RWPE2 (cell line): ENCODE data around the gene WIPI1.
A peak's percentile ranks its signal among the peaks of the same experiment; 100 is the strongest.

ENCODE experiments used
- ATAC-seq: fragments of 200-7000 bp; cut with Tn5 transposase; 3 replicates; pipeline ENCODE4 v1.9.1; 2021; ENCODE audit warnings: low read depth
- DNase-seq: peaks from one replicate; pipeline ENCODE4 v3.0.0-alpha.2; 2020; ENCODE audit warnings: low spot score
- H3K27ac ChIP-seq: fragments of 450-650 bp; 2 replicates; pipeline ENCODE4 v1.5.1; 2017; ENCODE audit warnings: mild to moderate bottlenecking; ENCODE audit not compliant: poor library complexity, severe bottlenecking
- H3K27me3 ChIP-seq: fragments of 250-450 bp; sonication (Bioruptor Pico); 2 replicates; pipeline ENCODE4 v1.5.1; 2021; ENCODE audit warnings: mild to moderate bottlenecking, moderate library complexity; ENCODE audit not compliant: insufficient read depth, poor library complexity, severe bottlenecking
- H3K36me3 ChIP-seq: fragments of 250-450 bp; sonication (Bioruptor Pico); 2 replicates; pipeline ENCODE4 v1.5.1; 2020; ENCODE audit warnings: low read depth, mild to moderate bottlenecking, moderate library complexity
- H3K4me1 ChIP-seq: fragments of 250-450 bp; sonication (Bioruptor Pico); 2 replicates; pipeline ENCODE4 v1.5.1; 2021; ENCODE audit warnings: mild to moderate bottlenecking, moderate library complexity; ENCODE audit not compliant: insufficient read depth, poor library complexity, severe bottlenecking
- H3K4me3 ChIP-seq: fragments of 250-450 bp; sonication (Bioruptor Pico); 2 replicates; pipeline ENCODE4 v1.5.1; 2021; ENCODE audit warnings: mild to moderate bottlenecking, moderate library complexity; ENCODE audit not compliant: severe bottlenecking
- H3K9me3 ChIP-seq: fragments of 250-450 bp; sonication (Bioruptor Pico); 2 replicates; pipeline ENCODE4 v1.5.1; 2021; ENCODE audit warnings: mild to moderate bottlenecking, moderate library complexity; ENCODE audit not compliant: severe bottlenecking
- CTCF ChIP-seq: fragments of 450-650 bp; IDR thresholded peaks from one replicate; pipeline ENCODE4 v1.5.1; 2017; ENCODE audit warnings: mild to moderate bottlenecking, moderate library complexity; ENCODE audit not compliant: poor library complexity, severe bottlenecking

WIPI1 gene

GRCh38 chr17:68458260-68459036 is 1.2 kb upstream of the WIPI1 start:
- H3K36me3 ChIP-seq, result no peaks in the 10 kb centered on the region
- H3K27me3 ChIP-seq, result no peaks in the 10 kb centered on the region
- no peak for DNase-seq
- peaks cover 26% of the 10 kb centered on the region for H3K4me1 ChIP-seq
- peak overlapping the region; percentile 41 for H3K4me3 ChIP-seq
- ATAC-seq, result no peak
- TF ChIP-seq CTCF, result no peak
- H3K27ac ChIP-seq, result no peak overlapping the region
- H3K9me3 ChIP-seq, result no peaks in the 10 kb centered on the region

GRCh38 chr17:68457539-68458259 is 403 bp upstream of the WIPI1 start:
- H3K36me3 ChIP-seq, result no peaks in the 10 kb centered on the region; the same call in 1 of the 2 replicates
- H3K9me3 ChIP-seq, result no peaks in the 10 kb centered on the region
- peak overlapping the region; percentile 65 for H3K4me3 ChIP-seq
- ATAC-seq, result peak; percentile 81
- peaks cover 24% of the 10 kb centered on the region for H3K4me1 ChIP-seq
- TF ChIP-seq CTCF, result no peak
- H3K27ac ChIP-seq, result no peak overlapping the region
- peak; percentile 94 for DNase-seq
- no peaks in the 10 kb centered on the region for H3K27me3 ChIP-seq

- Histone ChIP-seq H3K27ac (peak overlapping the region; percentile 63), H3K36me3 (peaks cover 11% of the 10 kb centered on the region), H3K4me3 (peak overlapping the region; percentile 65), H3K9me3 (no peaks in the 10 kb centered on the region), H3K27me3 (no peaks in the 10 kb centered on the region), H3K4me1 (peaks cover 24% of the 10 kb centered on the region)
- DNase-seq (peak; percentile 88), ATAC-seq (peak; percentile 85)
- no peak for TF ChIP-seq CTCF
Observed at GRCh38 chr17:68456339-68457167, 743 bp downstream of the WIPI1 start.

GRCh38 chr17:68455901-68456338 is 1.4 kb downstream of the WIPI1 start:
- no peak for DNase-seq
- peaks cover 17% of the 10 kb centered on the region for H3K4me1 ChIP-seq
- peaks cover 12% of the 10 kb centered on the region for H3K36me3 ChIP-seq

More at GRCh38 chr17:68455901-68456338, 1.4 kb downstream of the WIPI1 start:
- TF ChIP-seq CTCF, result no peak
- no peaks in the 10 kb centered on the region for H3K9me3 ChIP-seq
- no peaks in the 10 kb centered on the region for H3K27me3 ChIP-seq
- peak overlapping the region; percentile 63 for H3K27ac ChIP-seq
- ATAC-seq, result no peak
- peak overlapping the region; percentile 65 for H3K4me3 ChIP-seq
